ENCODE results near the gene RNPS1. TPM values are rescaled to one million over a fixed set of nuclear protein-coding genes. Genes with fewer than 3 reads are reported as not detected.
A peak's percentile ranks its signal among the peaks of the same experiment; 100 is the strongest.

The RNPS1 gene
- total and polyA plus RNA-seq, 9 of the 15 experiments (the other 6 are each of a cell fraction or from before 2014, with no cell fraction given), result 44.9 to 338 (median 202) TPM

- peak; percentile 7; the same call in 1 of the 2 replicates for TF ChIP-seq ZBTB7A (IDR thresholded peaks at IDR 0.05; ENCODE audit: borderline replicate concordance, control insufficient read depth, low read depth, low read length)
These were observed 31.4 kb downstream of the RNPS1 start, which contains the start of gene DNASE1L2 (continued) for GRCh38 chr16:2236337-2237101.

GRCh38 chr16:2235695-2236336, 32.1 kb downstream of the RNPS1 start:
- Histone ChIP-seq H3K27ac (ENCODE audit: extremely low read depth, low read depth, low read length) (no peak overlapping the region), H3K9me3 (replicated peaks; ENCODE audit: control insufficient read depth, insufficient read depth, low read depth, low read length) (no peaks in the 10 kb centered on the region), H3K4me2 (ENCODE audit: insufficient read depth, low read length) (no peak overlapping the region), H3K27me3 (ENCODE audit: control insufficient read depth in 2 of 2, insufficient read depth in 2 of 2, low read length in 2 of 2) (no peaks in the 10 kb centered on the region), H3K79me2 (ENCODE audit: control insufficient read depth, insufficient read depth, low read length) (no peaks in the 10 kb centered on the region), H4K20me1 (replicated peaks; ENCODE audit: control insufficient read depth, insufficient read depth, low read length) (no peaks in the 10 kb centered on the region), H3K4me1 (replicated peaks in 1 of 2; ENCODE audit: control insufficient read depth in 2 of 2, insufficient read depth in 2 of 2, low read length in 2 of 2) (peaks cover 0 to 55% of the 10 kb centered on the region in 2 experiments; a peak in 2 of 5 replicates), H2AFZ (ENCODE audit: low read depth, low read length) (no peak overlapping the region), H3K36me3 (ENCODE audit: control insufficient read depth, insufficient read depth, low read length) (peaks cover 69% of the 10 kb centered on the region; the same call in 2 of the 3 replicates), H3K4me3 (no peak overlapping the region), H3K9me1 (ENCODE audit: control insufficient read depth, insufficient read depth, low read length) (no peaks in the 10 kb centered on the region), H3K9ac (ENCODE audit: insufficient read depth in 1 of 2, low read depth in 2 of 2, low read length in 2 of 2) (no peak overlapping the region)
- in situ Hi-C loops (cut with MboI) (no loop called here), intact Hi-C loops (cut with micrococcal nuclease) (no loop called here)
- ChIA-PET CTCF (ENCODE audit: low intra/inter-chr PET ratio) (no interaction called here), POLR2A (interaction anchor here (1.2 to 2.6 kb wide), 2 partner anchors 10 to 14 kb away, joined by 3 to 20 read pairs; no protein-coding TSS in a partner anchor)
- no peak for ATAC-seq
- WGBS (ENCODE audit: insufficient coverage, low coverage, missing lambda C conversion rate), result 87% methylated on average over 17 of the region's 19 CpGs
- BruUV-seq (replicated peaks), result no TSS peak
- DNase-seq (ENCODE audit: extremely low read depth in 1 of 4, low spot score in 3 of 4), result no peak
- FAIRE-seq, result no peak
- TF ChIP-seq MAFF (IDR thresholded peaks at IDR 0.05; ENCODE audit: low read length) (no peak), RBFOX2 (IDR thresholded peaks at IDR 0.05; ENCODE audit: low read depth, low read length) (peak; percentile 8; the same call in 1 of the 2 replicates), MYNN (IDR thresholded peaks at IDR 0.05) (0 out of 2 replicates have a peak, but pooled peaks have one; percentile 10), MYNN (CRISPR knock-in tag; IDR thresholded peaks at IDR 0.05) (no peak), ZNF778 (CRISPR knock-in tag; IDR thresholded peaks at IDR 0.05) (no peak), HNRNPL (IDR thresholded peaks at IDR 0.05; ENCODE audit: low read depth, low read length) (0 out of 2 replicates have a peak, but pooled peaks have one; percentile 14), TCF3 (CRISPR knock-in tag; IDR thresholded peaks at IDR 0.05) (no peak), ZNF175 (CRISPR knock-in tag; IDR thresholded peaks at IDR 0.05; ENCODE audit: low read depth) (no peak), REST (IDR thresholded peaks at IDR 0.05; ENCODE audit: borderline replicate concordance) (no peak), REST (CRISPR knock-in tag; IDR thresholded peaks at IDR 0.05; ENCODE audit: low read depth) (no peak)

Data from K562 (cell line).